Measurements from ENCODE around the gene FGF14.
"Not testable (repeated sequence)": the region's sequence is repeated elsewhere in the genome, so short reads cannot be mapped to it uniquely, and the experiment has no call there.

FGF14 gene

GRCh38 chr13:102170305-102170704 lies 231.5 kb downstream of the FGF14 start:
- Histone ChIP-seq H3K27me3 (replicated peaks; ENCODE audit: control insufficient read depth, insufficient read depth, low read length, poor library complexity, severe bottlenecking) (no peaks in the 10 kb centered on the region), H3K36me3 (ENCODE audit: control insufficient read depth, insufficient read depth, low read length) (no peaks in the 10 kb centered on the region), H3K9me3 (ENCODE audit: control insufficient read depth, low read length) (no peaks in the 10 kb centered on the region), H3K4me3 (ENCODE audit: insufficient read depth, low read depth, low read length, poor library complexity, severe bottlenecking) (no peak overlapping the region), H3K27ac (ENCODE audit: insufficient read depth, low read length, poor library complexity, severe bottlenecking) (no peak overlapping the region), H3K4me1 (ENCODE audit: control insufficient read depth, insufficient read depth, low read length, poor library complexity, severe bottlenecking) (no peaks in the 10 kb centered on the region)
- DNase-seq, result no peak

- H3K4me1 ChIP-seq (ENCODE audit: control insufficient read depth, insufficient read depth, low read length, poor library complexity, severe bottlenecking), result no peaks in the 10 kb centered on the region
- no peak overlapping the region for H3K4me3 ChIP-seq (ENCODE audit: insufficient read depth, low read depth, low read length, poor library complexity, severe bottlenecking)
- no peaks in the 10 kb centered on the region for H3K9me3 ChIP-seq (ENCODE audit: control insufficient read depth, low read length)
- no peak overlapping the region for H3K27ac ChIP-seq (ENCODE audit: insufficient read depth, low read length, poor library complexity, severe bottlenecking)
- H3K27me3 ChIP-seq (replicated peaks; ENCODE audit: control insufficient read depth, insufficient read depth, low read length, poor library complexity, severe bottlenecking), result no peaks in the 10 kb centered on the region
- DNase-seq, result no peak
- no peaks in the 10 kb centered on the region for H3K36me3 ChIP-seq (ENCODE audit: control insufficient read depth, insufficient read depth, low read length)
Measured at GRCh38 chr13:102169471-102170015, 232.3 kb downstream of the FGF14 start.

- Histone ChIP-seq H3K36me3 (ENCODE audit: control insufficient read depth, insufficient read depth, low read length) (no peaks in the 10 kb centered on the region), H3K27me3 (replicated peaks; ENCODE audit: control insufficient read depth, insufficient read depth, low read length, poor library complexity, severe bottlenecking) (no peaks in the 10 kb centered on the region), H3K27ac (ENCODE audit: insufficient read depth, low read length, poor library complexity, severe bottlenecking) (no peak overlapping the region), H3K4me1 (ENCODE audit: control insufficient read depth, insufficient read depth, low read length, poor library complexity, severe bottlenecking) (no peaks in the 10 kb centered on the region), H3K9me3 (ENCODE audit: control insufficient read depth, low read length) (no peaks in the 10 kb centered on the region), H3K4me3 (ENCODE audit: insufficient read depth, low read depth, low read length, poor library complexity, severe bottlenecking) (no peak overlapping the region)
- no peak for DNase-seq
Measured at GRCh38 chr13:102152790-102153189, 249.1 kb downstream of the FGF14 start.

GRCh38 chr13:102147353-102147752 lies 254.5 kb downstream of the FGF14 start:
- Histone ChIP-seq H3K36me3 (ENCODE audit: control insufficient read depth, insufficient read depth, low read length) (no peaks in the 10 kb centered on the region), H3K27me3 (replicated peaks; ENCODE audit: control insufficient read depth, insufficient read depth, low read length, poor library complexity, severe bottlenecking) (no peaks in the 10 kb centered on the region), H3K27ac (ENCODE audit: insufficient read depth, low read length, poor library complexity, severe bottlenecking) (no peak overlapping the region), H3K4me3 (ENCODE audit: insufficient read depth, low read depth, low read length, poor library complexity, severe bottlenecking) (no peak overlapping the region), H3K4me1 (ENCODE audit: control insufficient read depth, insufficient read depth, low read length, poor library complexity, severe bottlenecking) (no peaks in the 10 kb centered on the region), H3K9me3 (ENCODE audit: control insufficient read depth, low read length) (no peaks in the 10 kb centered on the region)
- DNase-seq, result no peak

- DNase-seq, result no peak
- Histone ChIP-seq H3K4me3 (ENCODE audit: insufficient read depth, low read depth, low read length, poor library complexity, severe bottlenecking) (no peak overlapping the region), H3K27ac (ENCODE audit: insufficient read depth, low read length, poor library complexity, severe bottlenecking) (no peak overlapping the region)
Measured at GRCh38 chr13:102145750-102146149, 256.1 kb downstream of the FGF14 start.

GRCh38 chr13:102142473-102142826 lies 259.4 kb downstream of the FGF14 start:
- Histone ChIP-seq H3K27ac (ENCODE audit: insufficient read depth, low read length, poor library complexity, severe bottlenecking) (no peak overlapping the region), H3K4me1 (ENCODE audit: control insufficient read depth, insufficient read depth, low read length, poor library complexity, severe bottlenecking) (no peaks in the 10 kb centered on the region), H3K9me3 (ENCODE audit: control insufficient read depth, low read length) (no peaks in the 10 kb centered on the region), H3K36me3 (ENCODE audit: control insufficient read depth, insufficient read depth, low read length) (no peaks in the 10 kb centered on the region), H3K27me3 (replicated peaks; ENCODE audit: control insufficient read depth, insufficient read depth, low read length, poor library complexity, severe bottlenecking) (no peaks in the 10 kb centered on the region), H3K4me3 (ENCODE audit: insufficient read depth, low read depth, low read length, poor library complexity, severe bottlenecking) (no peak overlapping the region)
- DNase-seq, result no peak

More at GRCh38 chr13:102145750-102146149, 256.1 kb downstream of the FGF14 start:
- H3K27me3 ChIP-seq (replicated peaks; ENCODE audit: control insufficient read depth, insufficient read depth, low read length, poor library complexity, severe bottlenecking), result no peaks in the 10 kb centered on the region
- no peaks in the 10 kb centered on the region for H3K36me3 ChIP-seq (ENCODE audit: control insufficient read depth, insufficient read depth, low read length)
- H3K9me3 ChIP-seq (ENCODE audit: control insufficient read depth, low read length), result no peaks in the 10 kb centered on the region
- no peaks in the 10 kb centered on the region for H3K4me1 ChIP-seq (ENCODE audit: control insufficient read depth, insufficient read depth, low read length, poor library complexity, severe bottlenecking)

GRCh38 chr13:102141625-102142472 lies 260.0 kb downstream of the FGF14 start:
- Histone ChIP-seq H3K36me3 (ENCODE audit: control insufficient read depth, insufficient read depth, low read length) (no peaks in the 10 kb centered on the region), H3K27ac (ENCODE audit: insufficient read depth, low read length, poor library complexity, severe bottlenecking) (no peak overlapping the region), H3K4me3 (ENCODE audit: insufficient read depth, low read depth, low read length, poor library complexity, severe bottlenecking) (no peak overlapping the region), H3K27me3 (replicated peaks; ENCODE audit: control insufficient read depth, insufficient read depth, low read length, poor library complexity, severe bottlenecking) (no peaks in the 10 kb centered on the region), H3K4me1 (ENCODE audit: control insufficient read depth, insufficient read depth, low read length, poor library complexity, severe bottlenecking) (no peaks in the 10 kb centered on the region), H3K9me3 (ENCODE audit: control insufficient read depth, low read length) (no peaks in the 10 kb centered on the region)
- no peak for DNase-seq

- Histone ChIP-seq H3K27me3 (replicated peaks; ENCODE audit: control insufficient read depth, insufficient read depth, low read length, poor library complexity, severe bottlenecking) (no peaks in the 10 kb centered on the region), H3K9me3 (ENCODE audit: control insufficient read depth, low read length) (no peaks in the 10 kb centered on the region), H3K27ac (ENCODE audit: insufficient read depth, low read length, poor library complexity, severe bottlenecking) (no peak overlapping the region), H3K4me1 (ENCODE audit: control insufficient read depth, insufficient read depth, low read length, poor library complexity, severe bottlenecking) (no peaks in the 10 kb centered on the region), H3K36me3 (ENCODE audit: control insufficient read depth, insufficient read depth, low read length) (no peaks in the 10 kb centered on the region), H3K4me3 (ENCODE audit: insufficient read depth, low read depth, low read length, poor library complexity, severe bottlenecking) (no peak overlapping the region)
- no peak for DNase-seq
Measured at GRCh38 chr13:102139626-102140025, 262.2 kb downstream of the FGF14 start.

GRCh38 chr13:102138635-102139190 lies 263.1 kb downstream of the FGF14 start:
- no peaks in the 10 kb centered on the region for H3K9me3 ChIP-seq (ENCODE audit: control insufficient read depth, low read length)
- DNase-seq, result no peak
- H3K4me1 ChIP-seq (ENCODE audit: control insufficient read depth, insufficient read depth, low read length, poor library complexity, severe bottlenecking), result no peaks in the 10 kb centered on the region
- H3K36me3 ChIP-seq (ENCODE audit: control insufficient read depth, insufficient read depth, low read length), result no peaks in the 10 kb centered on the region
- H3K27ac ChIP-seq (ENCODE audit: insufficient read depth, low read length, poor library complexity, severe bottlenecking), result no peak overlapping the region
- H3K4me3 ChIP-seq (ENCODE audit: insufficient read depth, low read depth, low read length, poor library complexity, severe bottlenecking), result no peak overlapping the region
- no peaks in the 10 kb centered on the region for H3K27me3 ChIP-seq (replicated peaks; ENCODE audit: control insufficient read depth, insufficient read depth, low read length, poor library complexity, severe bottlenecking)

GRCh38 chr13:102137904-102138303 lies 263.9 kb downstream of the FGF14 start:
- not testable (repeated sequence) for H3K4me1 ChIP-seq (ENCODE audit: control insufficient read depth, insufficient read depth, low read length, poor library complexity, severe bottlenecking); H3K9me3 ChIP-seq (ENCODE audit: control insufficient read depth, low read length); H3K36me3 ChIP-seq (ENCODE audit: control insufficient read depth, insufficient read depth, low read length); H3K27me3 ChIP-seq (replicated peaks; ENCODE audit: control insufficient read depth, insufficient read depth, low read length, poor library complexity, severe bottlenecking); H3K4me3 ChIP-seq (ENCODE audit: insufficient read depth, low read depth, low read length, poor library complexity, severe bottlenecking); DNase-seq; H3K27ac ChIP-seq (ENCODE audit: insufficient read depth, low read length, poor library complexity, severe bottlenecking)

All from effector memory CD4-positive, alpha-beta T cell (primary cell).